Smooth muscle cell (in vitro differentiated cells): ENCODE measurements around the gene CEP57L1. TPM values are rescaled to one million over a fixed set of nuclear protein-coding genes. Genes with fewer than 3 reads are reported as not detected.

Source experiments
- DNase-seq: peaks from one replicate; lab custom pipeline; 2025; ENCODE audit not compliant: unreplicated experiment; lab: John Stamatoyannopoulos, UW
- H2AFZ ChIP-seq: fragments of 200-600 bp; sonication (generic); 2 replicates; pipeline ENCODE4 v1.6.0; 2016; ENCODE audit warnings: antibody characterized with exemption, low read depth, mild to moderate bottlenecking
- H3F3A ChIP-seq: fragments of 200-600 bp; sonication (generic); 2 replicates; pipeline ENCODE4 v1.6.0; 2017; ENCODE audit warnings: antibody characterized with exemption, low read depth
- H3K27ac ChIP-seq: fragments of 200-600 bp; sonication (generic); 2 replicates; pipeline ENCODE4 v1.5.1; 2016; ENCODE audit warnings: low read depth, mild to moderate bottlenecking
- H3K27me3 ChIP-seq: fragments of 200-600 bp; sonication (generic); 2 replicates; pipeline ENCODE4 v1.6.1; 2016; ENCODE audit warnings: low read depth, mild to moderate bottlenecking
- H3K36me3 ChIP-seq: fragments of 200-600 bp; sonication (generic); 2 replicates; pipeline ENCODE4 v1.5.1; 2016; ENCODE audit warnings: low read depth
- H3K4me1 ChIP-seq: fragments of 200-600 bp; sonication (generic); 2 replicates; pipeline ENCODE4 v1.5.1; 2016; ENCODE audit warnings: low read depth
- H3K4me2 ChIP-seq: fragments of 200-600 bp; sonication (generic); 2 replicates; pipeline ENCODE4 v1.6.0; 2016; ENCODE audit warnings: mild to moderate bottlenecking
- H3K4me3 ChIP-seq: fragments of 200-600 bp; sonication (generic); 2 replicates; pipeline ENCODE4 v1.5.1; 2016; ENCODE audit warnings: mild to moderate bottlenecking
- H3K79me2 ChIP-seq: fragments of 200-600 bp; sonication (generic); 2 replicates; pipeline ENCODE4 v1.6.0; 2016; ENCODE audit warnings: low read depth, mild to moderate bottlenecking
- H3K9ac ChIP-seq: fragments of 200-600 bp; sonication (generic); 2 replicates; pipeline ENCODE4 v1.6.0; 2016; ENCODE audit warnings: low read depth
- H3K9me3 ChIP-seq: fragments of 200-600 bp; sonication (generic); replicated peaks from 2 replicates; pipeline ENCODE4 v1.5.1; 2016; ENCODE audit warnings: low read depth
- H4K20me1 ChIP-seq: fragments of 200-600 bp; sonication (generic); 2 replicates; pipeline ENCODE4 v1.6.0; 2016; ENCODE audit warnings: low read depth
- CTCF ChIP-seq: fragments of 200-600 bp; sonication (generic); IDR thresholded peaks from 2 replicates; pipeline ENCODE4 v1.5.1; 2017; ENCODE audit warnings: borderline replicate concordance, mild to moderate bottlenecking, antibody characterized with exemption; ENCODE audit not compliant: insufficient read depth, poor library complexity, severe bottlenecking
- WGBS: methylation state at CpG from one replicate; pipeline ENCODE4 v1.1.7; 2016; ENCODE audit warnings: low lambda C conversion rate; 5-methylcytosine and 5-hydroxymethylcytosine counted together
- polyA plus RNA-seq: library from polyadenylated mRNA; unstranded; fragments of >200 nt; fragmentation: Nextera tagmentation; extraction: Ambion mirVana; gene quantifications from 2 replicates; pipeline ENCODE4 v1.2.1, GENCODE V29; 2016
- total RNA-seq: library from RNA; depleted of rRNA; stranded (reverse); fragments of >200 nt; gene quantifications from 2 replicates; pipeline ENCODE4 v1.2.3, GENCODE V29; 2014

The CEP57L1 gene
- total and polyA plus RNA-seq, 2 experiments from 2014 or later = 24.0 to 36.8 TPM

DNA sequence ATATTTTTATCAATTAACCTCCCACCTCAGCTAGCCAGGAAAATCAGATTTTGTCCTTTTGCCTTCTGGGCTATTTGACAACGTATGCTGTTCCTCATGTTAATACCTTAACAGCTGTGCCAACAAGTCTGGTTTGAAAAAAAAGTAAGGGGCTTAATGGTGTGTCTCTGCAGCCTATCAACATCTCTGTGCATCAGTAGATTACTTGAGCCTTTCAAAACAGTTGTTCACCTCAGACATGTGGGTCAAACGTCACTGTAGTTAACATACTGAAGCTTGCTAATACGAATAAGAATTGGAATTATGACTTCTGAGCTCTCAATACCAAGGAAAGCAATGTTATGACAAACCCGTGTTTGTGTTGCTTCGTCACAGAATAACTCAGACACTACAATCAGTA is 23.0 kb downstream of the CEP57L1 start:
- no peak overlapping the region for H3K4me3 ChIP-seq
- no peak for DNase-seq
- no peak overlapping the region for H3K4me2 ChIP-seq
- H3K36me3 ChIP-seq = no peaks in the 10 kb centered on the region
- H3K9me3 ChIP-seq = no peaks in the 10 kb centered on the region
- H2AFZ ChIP-seq = no peak overlapping the region
- no peaks in the 10 kb centered on the region for H3K27me3 ChIP-seq
- WGBS = 72% methylated on average over 5 of the region's 5 CpGs
- peaks cover 85% of the 10 kb centered on the region for H4K20me1 ChIP-seq
- H3F3A ChIP-seq = no peaks in the 10 kb centered on the region
- peaks cover 4% of the 10 kb centered on the region for H3K4me1 ChIP-seq
- no peak overlapping the region for H3K9ac ChIP-seq
- peaks cover 59% of the 10 kb centered on the region for H3K79me2 ChIP-seq
- no peak for TF ChIP-seq CTCF
- H3K27ac ChIP-seq = no peak overlapping the region

DNA sequence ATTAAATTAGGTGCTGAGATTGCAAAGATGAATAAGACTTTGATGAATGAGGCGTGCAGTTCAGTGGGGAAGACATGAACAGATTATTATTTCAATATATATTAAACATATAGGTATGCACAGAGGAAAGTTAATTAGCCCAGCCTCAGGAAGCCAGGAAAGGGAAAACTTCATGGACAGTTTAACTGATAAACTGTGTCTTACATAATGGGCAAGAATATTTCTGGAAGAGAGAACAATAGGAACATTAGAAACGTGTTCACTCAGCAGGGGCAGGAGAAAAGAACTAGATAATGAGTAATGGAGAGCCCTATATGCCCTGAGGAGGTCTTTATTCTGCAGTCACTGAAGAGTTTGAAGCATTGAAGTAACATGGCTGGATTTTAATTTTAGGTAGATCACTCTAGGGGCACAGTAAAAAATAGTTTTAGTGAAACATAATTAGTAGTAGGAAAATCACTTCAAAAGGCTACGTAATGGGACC is 23.6 kb downstream of the CEP57L1 start:
- Histone ChIP-seq H3F3A (no peaks in the 10 kb centered on the region), H3K4me1 (peaks cover 4% of the 10 kb centered on the region), H3K27me3 (no peaks in the 10 kb centered on the region), H3K4me2 (no peak overlapping the region), H3K9me3 (no peaks in the 10 kb centered on the region), H4K20me1 (peaks cover 85% of the 10 kb centered on the region), H3K4me3 (no peak overlapping the region), H3K27ac (no peak overlapping the region), H3K36me3 (no peaks in the 10 kb centered on the region), H3K9ac (no peak overlapping the region), H2AFZ (no peak overlapping the region), H3K79me2 (peaks cover 53% of the 10 kb centered on the region)
- no peak for TF ChIP-seq CTCF
- no peak for DNase-seq
- WGBS = 89% methylated on average over 3 of the region's 3 CpGs

DNA sequence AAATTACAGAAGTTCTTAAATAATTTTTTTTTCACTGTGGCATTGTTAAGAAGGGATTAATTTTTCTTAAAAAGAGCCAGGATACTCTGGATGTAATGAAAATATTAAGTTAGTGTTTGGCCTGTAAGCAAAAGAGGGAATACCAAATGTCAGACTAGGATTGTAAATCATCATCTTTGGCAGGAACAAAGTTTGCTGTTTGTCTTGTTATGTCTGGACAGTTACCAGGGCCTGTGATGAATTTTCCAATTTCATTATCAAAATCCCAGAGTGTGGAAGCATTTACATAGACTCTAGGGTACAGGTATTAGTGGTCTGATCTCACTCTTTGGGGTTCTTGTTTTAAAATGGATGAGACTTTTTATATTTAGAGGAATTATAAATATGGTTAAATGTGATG is 26.1 kb downstream of the CEP57L1 start:
- Histone ChIP-seq H3K4me2 (no peak overlapping the region), H3K9ac (no peak overlapping the region), H3K79me2 (peaks cover 41% of the 10 kb centered on the region), H3K9me3 (no peaks in the 10 kb centered on the region), H3K4me3 (no peak overlapping the region), H3K36me3 (no peaks in the 10 kb centered on the region), H2AFZ (no peak overlapping the region), H4K20me1 (peaks cover 83% of the 10 kb centered on the region), H3K4me1 (peaks cover 4% of the 10 kb centered on the region), H3F3A (no peaks in the 10 kb centered on the region), H3K27ac (no peak overlapping the region), H3K27me3 (no peaks in the 10 kb centered on the region)
- TF ChIP-seq CTCF = no peak
- no peak for DNase-seq

DNA sequence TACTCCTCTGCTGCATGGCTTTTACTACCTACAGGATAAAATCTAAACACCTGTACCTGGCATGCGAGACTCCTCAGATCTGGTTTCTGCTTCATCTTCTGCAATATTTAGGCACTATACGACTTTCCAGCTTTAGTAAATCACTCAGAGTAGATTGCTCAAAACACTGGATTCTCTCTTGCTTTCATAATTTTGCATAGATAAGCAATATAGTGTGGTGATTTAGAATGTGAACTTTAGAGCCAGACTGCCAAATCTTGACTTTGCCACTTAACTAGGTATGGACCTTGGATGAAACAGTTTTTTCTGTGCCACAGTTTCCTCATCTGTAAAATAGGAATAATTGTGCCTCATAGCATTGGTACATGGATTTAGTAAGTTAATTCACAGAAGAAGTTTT is 28.9 kb downstream of the CEP57L1 start:
- Histone ChIP-seq H3K79me2 (peaks cover 30% of the 10 kb centered on the region), H2AFZ (no peak overlapping the region), H3F3A (no peaks in the 10 kb centered on the region), H4K20me1 (peaks cover 59% of the 10 kb centered on the region), H3K4me1 (no peaks in the 10 kb centered on the region), H3K27ac (no peak overlapping the region), H3K36me3 (no peaks in the 10 kb centered on the region), H3K9ac (no peak overlapping the region), H3K27me3 (no peaks in the 10 kb centered on the region), H3K4me3 (no peak overlapping the region), H3K9me3 (no peaks in the 10 kb centered on the region), H3K4me2 (no peak overlapping the region)
- WGBS = 92% methylated on average over 2 of the region's 2 CpGs
- TF ChIP-seq CTCF = no peak
- DNase-seq = no peak
